ENCODE results near the gene APOB.

DNA sequence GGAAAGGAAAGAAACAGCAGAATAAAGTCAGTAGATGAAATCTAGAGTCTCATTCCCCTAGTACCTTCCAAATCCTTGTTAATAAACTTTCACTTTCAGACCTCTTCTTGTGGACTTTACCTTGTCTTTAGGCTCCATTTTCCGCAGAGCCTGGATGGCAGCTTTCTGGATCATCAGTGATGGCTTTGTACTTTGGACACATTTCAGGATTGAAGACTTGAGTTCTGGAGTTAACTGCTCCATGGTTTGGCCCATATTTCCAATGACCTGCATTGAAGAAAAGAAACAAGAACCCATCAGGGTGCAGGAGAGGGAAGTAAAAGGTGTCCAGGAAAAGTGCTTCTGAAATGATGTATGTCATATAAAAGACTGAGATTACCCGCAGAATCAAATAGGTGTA, 14.4 kb downstream of the APOB start:
- TF ChIP-seq, protein P1, sequence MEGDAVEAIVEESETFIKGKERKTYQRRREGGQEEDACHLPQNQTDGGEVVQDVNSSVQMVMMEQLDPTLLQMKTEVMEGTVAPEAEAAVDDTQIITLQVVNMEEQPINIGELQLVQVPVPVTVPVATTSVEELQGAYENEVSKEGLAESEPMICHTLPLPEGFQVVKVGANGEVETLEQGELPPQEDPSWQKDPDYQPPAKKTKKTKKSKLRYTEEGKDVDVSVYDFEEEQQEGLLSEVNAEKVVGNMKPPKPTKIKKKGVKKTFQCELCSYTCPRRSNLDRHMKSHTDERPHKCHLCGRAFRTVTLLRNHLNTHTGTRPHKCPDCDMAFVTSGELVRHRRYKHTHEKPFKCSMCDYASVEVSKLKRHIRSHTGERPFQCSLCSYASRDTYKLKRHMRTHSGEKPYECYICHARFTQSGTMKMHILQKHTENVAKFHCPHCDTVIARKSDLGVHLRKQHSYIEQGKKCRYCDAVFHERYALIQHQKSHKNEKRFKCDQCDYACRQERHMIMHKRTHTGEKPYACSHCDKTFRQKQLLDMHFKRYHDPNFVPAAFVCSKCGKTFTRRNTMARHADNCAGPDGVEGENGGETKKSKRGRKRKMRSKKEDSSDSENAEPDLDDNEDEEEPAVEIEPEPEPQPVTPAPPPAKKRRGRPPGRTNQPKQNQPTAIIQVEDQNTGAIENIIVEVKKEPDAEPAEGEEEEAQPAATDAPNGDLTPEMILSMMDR (IDR thresholded peaks at IDR 0.05; ENCODE audit: insufficient read depth, low read length): no peak
- TF ChIP-seq SPI1 (IDR thresholded peaks at IDR 0.05; ENCODE audit: borderline replicate concordance, low read depth): no peak

Measured in HL-60 (cell line).